ENCODE results near the gene KIFBP. TPM values are rescaled to one million over a fixed set of nuclear protein-coding genes. Genes with fewer than 3 reads are reported as not detected.

KIFBP gene
- total and polyA plus RNA-seq, 2 of the 13 experiments (the other 11 are each of a cell fraction or from before 2014, with no cell fraction given), result 13.0 to 21.9 TPM

GRCh38 chr10:68955832-68956532 lies 32.6 kb upstream of the KIFBP start, which contains the start of gene DDX21 (continued):
- TF ChIP-seq STAT6 (CRISPR knock-in tag; IDR thresholded peaks at IDR 0.05; ENCODE audit: borderline replicate concordance) (peak; percentile 36; the same call in 1 of the 2 replicates), PAXIP1 (CRISPR knock-in tag; conservative IDR thresholded peaks at IDR 0.05) (peak; percentile 44; the same call in 1 of the 2 replicates), MTA3 (CRISPR knock-in tag; IDR thresholded peaks at IDR 0.05) (no peak), TRIM22 (IDR thresholded peaks at IDR 0.05) (no peak), ZNF710 (CRISPR knock-in tag; IDR thresholded peaks at IDR 0.05; ENCODE audit: borderline replicate concordance) (peak; percentile 25; the same call in 1 of the 2 replicates), HIVEP1 (CRISPR knock-in tag; IDR thresholded peaks at IDR 0.05) (peak; percentile 79; the same call in 1 of the 2 replicates), MYNN (CRISPR knock-in tag; IDR thresholded peaks at IDR 0.05; ENCODE audit: low read depth) (no peak), CBFB (CRISPR knock-in tag; IDR thresholded peaks at IDR 0.05) (0 out of 2 replicates have a peak, but pooled peaks have one; percentile 33), RNF2 (conservative IDR thresholded peaks at IDR 0.05; ENCODE audit: low read depth) (peak; percentile 90), KDM4B (CRISPR knock-in tag; IDR thresholded peaks at IDR 0.05) (peak; percentile 77; the same call in 1 of the 2 replicates), ZBTB3 (CRISPR knock-in tag; IDR thresholded peaks at IDR 0.05; ENCODE audit: borderline replicate concordance, low read depth) (0 out of 2 replicates have a peak, but pooled peaks have one; percentile 19), NFKB2 (CRISPR knock-in tag; IDR thresholded peaks at IDR 0.05; ENCODE audit: borderline replicate concordance) (peak; percentile 65), MYC (CRISPR knock-in tag; IDR thresholded peaks at IDR 0.05; ENCODE audit: borderline replicate concordance) (peak; percentile 97), KDM5B (CRISPR knock-in tag; IDR thresholded peaks at IDR 0.05; ENCODE audit: borderline replicate concordance) (peak; percentile 75; the same call in 1 of the 2 replicates)
